Neural cell (in vitro differentiated cells): Measurements from ENCODE around the gene ULBP2. TPM values are rescaled to one million over a fixed set of nuclear protein-coding genes. Genes with fewer than 3 reads are reported as not detected.
A peak's percentile ranks its signal among the peaks of the same experiment; 100 is the strongest.
"Not testable (repeated sequence)": the region's sequence is repeated elsewhere in the genome, so short reads cannot be mapped to it uniquely, and the experiment has no call there.

Experiments
- H2AFZ ChIP-seq: fragments of 200-600, 300-800 bp; sonication (generic), shearing (Covaris generic); 2 replicates; pipeline ENCODE4 v1.6.0; 2014; ENCODE audit warnings: low read depth, mild to moderate bottlenecking, antibody characterized with exemption, low read length, moderate library complexity
- H3F3A ChIP-seq: fragments of 200-600 bp; shearing (Covaris generic); 2 replicates; pipeline ENCODE4 v1.6.1; 2016; ENCODE audit warnings: mild to moderate bottlenecking, moderate library complexity, mixed read lengths, antibody characterized with exemption, low read length; ENCODE audit not compliant: insufficient read depth, poor library complexity, severe bottlenecking
- H3K27ac ChIP-seq: fragments of 200-600, 300-800 bp; sonication (generic), shearing (Covaris generic); 2 replicates; pipeline ENCODE4 v1.5.1; 2014; ENCODE audit warnings: mild to moderate bottlenecking, low read length, moderate library complexity
- H3K27me3 ChIP-seq: fragments of 300-800, 200-600 bp; sonication (generic), shearing (Covaris generic); 2 replicates; pipeline ENCODE4 v1.6.0; 2014; ENCODE audit warnings: mild to moderate bottlenecking, low read depth, low read length, moderate library complexity; ENCODE audit not compliant: insufficient read depth
- H3K36me3 ChIP-seq: fragments of 300-800, 200-600 bp; sonication (generic), shearing (Covaris generic); 2 replicates; pipeline ENCODE4 v1.5.1; 2014; ENCODE audit warnings: mild to moderate bottlenecking, antibody characterized with exemption, low read length, moderate library complexity; ENCODE audit not compliant: insufficient read depth
- H3K4me2 ChIP-seq: fragments of 300-800, 200-600 bp; sonication (generic), shearing (Covaris generic); 2 replicates; pipeline ENCODE4 v1.6.0; 2014; ENCODE audit warnings: mild to moderate bottlenecking, low read length
- H3K4me3 ChIP-seq: fragments of 300-800, 200-600 bp; sonication (generic), shearing (Covaris generic); 2 replicates; pipeline ENCODE4 v1.5.1; 2014; ENCODE audit warnings: mild to moderate bottlenecking, low read length, moderate library complexity
- H3K79me2 ChIP-seq: fragments of 200-600 bp; shearing (Covaris generic); replicated peaks from 2 replicates; pipeline ENCODE4 v1.6.0; 2014; ENCODE audit warnings: mild to moderate bottlenecking, low read length, moderate library complexity; ENCODE audit not compliant: insufficient read depth
- H3K9ac ChIP-seq: fragments of 300-800, 200-600 bp; sonication (generic), shearing (Covaris generic); 2 replicates; pipeline ENCODE4 v1.6.1; 2016; ENCODE audit warnings: mild to moderate bottlenecking, low read length, mixed read lengths
- H3K9me2 ChIP-seq: fragments of 200-600 bp; shearing (Covaris generic); 2 replicates; pipeline ENCODE4 v1.6.1; 2016; ENCODE audit warnings: mild to moderate bottlenecking, low read length, mixed read lengths; ENCODE audit not compliant: insufficient read depth
- H3K9me3 ChIP-seq: fragments of 200-600, 300-800 bp; sonication (generic), shearing (Covaris generic); 2 replicates; pipeline ENCODE4 v1.6.1; 2016; ENCODE audit warnings: mild to moderate bottlenecking, mixed run types, low read length, moderate library complexity, mixed read lengths
- H4K20me1 ChIP-seq: fragments of 200-600 bp; shearing (Covaris generic); 2 replicates; pipeline ENCODE4 v1.6.1; 2016; ENCODE audit warnings: mild to moderate bottlenecking, mixed run types; ENCODE audit not compliant: insufficient read depth
- EP300 ChIP-seq: fragments of 450-650 bp; conservative IDR thresholded peaks from 2 replicates; pipeline ENCODE4 v1.6.1; 2014; ENCODE audit warnings: antibody characterized with exemption, mild to moderate bottlenecking, moderate library complexity; ENCODE audit not compliant: poor library complexity, severe bottlenecking
- EZH2 ChIP-seq: fragments of 200-600, 300-800 bp; shearing (Covaris generic), sonication (generic); IDR thresholded peaks from 2 replicates; pipeline ENCODE4 v1.6.1; 2014; ENCODE audit warnings: antibody characterized with exemption, low read length, borderline replicate concordance, mild to moderate bottlenecking; ENCODE audit not compliant: insufficient read depth, poor library complexity, severe bottlenecking
- MXI1 ChIP-seq: fragments of 450-650 bp; conservative IDR thresholded peaks from 2 replicates; pipeline ENCODE4 v1.6.1; 2014; ENCODE audit warnings: antibody characterized with exemption, mild to moderate bottlenecking; ENCODE audit not compliant: poor library complexity, severe bottlenecking
- POLR2AphosphoS5 ChIP-seq: IDR thresholded peaks from 2 replicates; pipeline ENCODE4 v1.6.1; 2012
- RAD21 ChIP-seq: fragments of 450-650 bp; conservative IDR thresholded peaks from 2 replicates; pipeline ENCODE4 v1.6.1; 2014; ENCODE audit warnings: antibody characterized with exemption, mild to moderate bottlenecking, moderate library complexity
- SMC3 ChIP-seq: fragments of 450-650 bp; conservative IDR thresholded peaks from 2 replicates; pipeline ENCODE4 v1.6.1; 2014; ENCODE audit warnings: antibody characterized with exemption, mild to moderate bottlenecking, moderate library complexity; ENCODE audit not compliant: poor library complexity
- TAF1 ChIP-seq: IDR thresholded peaks from 2 replicates; pipeline ENCODE4 v1.6.1; 2012; ENCODE audit warnings: low read depth
- polyA plus RNA-seq: library from polyadenylated mRNA; depleted of rRNA; stranded (reverse); fragments of >200 nt; gene quantifications from 2 replicates; pipeline ENCODE4 v1.2.3, GENCODE V29; 2014
- TF ChIP-seq, protein P1 (sequence below): fragments of 450-650 bp; IDR thresholded peaks from 2 replicates; pipeline ENCODE4 v1.5.1; 2014; ENCODE audit warnings: antibody characterized with exemption, mild to moderate bottlenecking, moderate library complexity; ENCODE audit not compliant: poor library complexity, severe bottlenecking
- TF ChIP-seq, protein P2 (sequence below): IDR thresholded peaks from 2 replicates; pipeline ENCODE4 v1.6.1; 2012; ENCODE audit warnings: borderline replicate concordance

The ULBP2 gene
- polyA plus RNA-seq, 1 donor from 2014 or later = 1.5 TPM

DNA sequence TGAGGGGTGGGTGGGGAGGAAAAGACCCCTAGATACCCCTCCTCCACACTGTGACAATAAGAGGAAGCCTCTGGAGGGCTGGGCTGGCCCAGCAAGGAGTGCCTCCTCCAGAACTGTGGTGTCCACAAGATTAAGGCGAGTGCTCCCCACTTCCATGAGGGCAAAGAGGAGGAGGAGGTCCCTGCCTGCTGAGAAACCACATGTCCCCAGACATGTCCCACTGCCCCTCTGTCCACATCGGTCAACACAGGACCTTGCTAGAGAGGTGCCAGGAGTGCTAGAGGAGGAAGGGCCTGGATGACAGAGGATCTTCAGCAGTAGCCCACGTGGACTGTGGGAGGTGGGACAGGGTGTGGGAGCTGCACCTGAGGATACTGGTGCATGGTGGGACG lies 22.0 kb upstream of the ULBP2 start:
- H3K27me3 ChIP-seq = peaks cover 53% of the 10 kb centered on the region
- H3F3A ChIP-seq = no peaks in the 10 kb centered on the region
- no peak overlapping the region for H3K4me2 ChIP-seq
- TF ChIP-seq EZH2 (no peak), RAD21 (no peak), POLR2AphosphoS5 (no peak), SMC3 (no peak), EP300 (no peak), MXI1 (no peak), TAF1 (no peak)
- TF ChIP-seq, protein P1, sequence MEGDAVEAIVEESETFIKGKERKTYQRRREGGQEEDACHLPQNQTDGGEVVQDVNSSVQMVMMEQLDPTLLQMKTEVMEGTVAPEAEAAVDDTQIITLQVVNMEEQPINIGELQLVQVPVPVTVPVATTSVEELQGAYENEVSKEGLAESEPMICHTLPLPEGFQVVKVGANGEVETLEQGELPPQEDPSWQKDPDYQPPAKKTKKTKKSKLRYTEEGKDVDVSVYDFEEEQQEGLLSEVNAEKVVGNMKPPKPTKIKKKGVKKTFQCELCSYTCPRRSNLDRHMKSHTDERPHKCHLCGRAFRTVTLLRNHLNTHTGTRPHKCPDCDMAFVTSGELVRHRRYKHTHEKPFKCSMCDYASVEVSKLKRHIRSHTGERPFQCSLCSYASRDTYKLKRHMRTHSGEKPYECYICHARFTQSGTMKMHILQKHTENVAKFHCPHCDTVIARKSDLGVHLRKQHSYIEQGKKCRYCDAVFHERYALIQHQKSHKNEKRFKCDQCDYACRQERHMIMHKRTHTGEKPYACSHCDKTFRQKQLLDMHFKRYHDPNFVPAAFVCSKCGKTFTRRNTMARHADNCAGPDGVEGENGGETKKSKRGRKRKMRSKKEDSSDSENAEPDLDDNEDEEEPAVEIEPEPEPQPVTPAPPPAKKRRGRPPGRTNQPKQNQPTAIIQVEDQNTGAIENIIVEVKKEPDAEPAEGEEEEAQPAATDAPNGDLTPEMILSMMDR = no peak
- TF ChIP-seq, protein P2, sequence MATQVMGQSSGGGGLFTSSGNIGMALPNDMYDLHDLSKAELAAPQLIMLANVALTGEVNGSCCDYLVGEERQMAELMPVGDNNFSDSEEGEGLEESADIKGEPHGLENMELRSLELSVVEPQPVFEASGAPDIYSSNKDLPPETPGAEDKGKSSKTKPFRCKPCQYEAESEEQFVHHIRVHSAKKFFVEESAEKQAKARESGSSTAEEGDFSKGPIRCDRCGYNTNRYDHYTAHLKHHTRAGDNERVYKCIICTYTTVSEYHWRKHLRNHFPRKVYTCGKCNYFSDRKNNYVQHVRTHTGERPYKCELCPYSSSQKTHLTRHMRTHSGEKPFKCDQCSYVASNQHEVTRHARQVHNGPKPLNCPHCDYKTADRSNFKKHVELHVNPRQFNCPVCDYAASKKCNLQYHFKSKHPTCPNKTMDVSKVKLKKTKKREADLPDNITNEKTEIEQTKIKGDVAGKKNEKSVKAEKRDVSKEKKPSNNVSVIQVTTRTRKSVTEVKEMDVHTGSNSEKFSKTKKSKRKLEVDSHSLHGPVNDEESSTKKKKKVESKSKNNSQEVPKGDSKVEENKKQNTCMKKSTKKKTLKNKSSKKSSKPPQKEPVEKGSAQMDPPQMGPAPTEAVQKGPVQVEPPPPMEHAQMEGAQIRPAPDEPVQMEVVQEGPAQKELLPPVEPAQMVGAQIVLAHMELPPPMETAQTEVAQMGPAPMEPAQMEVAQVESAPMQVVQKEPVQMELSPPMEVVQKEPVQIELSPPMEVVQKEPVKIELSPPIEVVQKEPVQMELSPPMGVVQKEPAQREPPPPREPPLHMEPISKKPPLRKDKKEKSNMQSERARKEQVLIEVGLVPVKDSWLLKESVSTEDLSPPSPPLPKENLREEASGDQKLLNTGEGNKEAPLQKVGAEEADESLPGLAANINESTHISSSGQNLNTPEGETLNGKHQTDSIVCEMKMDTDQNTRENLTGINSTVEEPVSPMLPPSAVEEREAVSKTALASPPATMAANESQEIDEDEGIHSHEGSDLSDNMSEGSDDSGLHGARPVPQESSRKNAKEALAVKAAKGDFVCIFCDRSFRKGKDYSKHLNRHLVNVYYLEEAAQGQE = no peak
- H3K4me3 ChIP-seq = no peak overlapping the region
- H3K79me2 ChIP-seq = no peaks in the 10 kb centered on the region
- no peaks in the 10 kb centered on the region for H4K20me1 ChIP-seq
- no peak overlapping the region for H3K9ac ChIP-seq
- no peak overlapping the region for H3K27ac ChIP-seq
- no peaks in the 10 kb centered on the region for H3K36me3 ChIP-seq
- no peak overlapping the region for H2AFZ ChIP-seq
- H3K9me2 ChIP-seq = no peaks in the 10 kb centered on the region
- H3K9me3 ChIP-seq = no peaks in the 10 kb centered on the region

DNA sequence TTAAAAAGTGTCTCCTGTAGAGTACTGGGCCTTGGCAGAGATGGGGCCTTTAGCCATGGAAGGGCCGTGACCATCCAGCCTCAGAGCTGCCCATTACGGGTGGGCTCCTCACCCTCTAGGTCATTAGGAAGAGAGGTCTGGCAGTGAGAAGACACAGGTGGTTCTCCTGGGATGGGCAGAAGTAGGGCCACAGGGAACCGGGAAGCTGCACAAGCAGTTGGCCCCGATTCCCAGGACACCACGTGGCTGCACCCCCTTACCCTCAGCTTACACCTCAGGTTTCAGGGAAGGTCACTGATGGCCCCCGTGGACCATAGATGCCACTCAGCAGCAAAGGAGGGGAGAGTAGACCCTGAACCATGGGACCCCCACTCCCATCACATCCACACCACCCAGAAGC lies 20.5 kb upstream of the ULBP2 start:
- Histone ChIP-seq H3F3A (no peaks in the 10 kb centered on the region), H2AFZ (no peak overlapping the region), H3K9me3 (peaks cover 1% of the 10 kb centered on the region), H3K9ac (no peak overlapping the region), H4K20me1 (no peaks in the 10 kb centered on the region), H3K27ac (no peak overlapping the region), H3K27me3 (peaks cover 68% of the 10 kb centered on the region), H3K79me2 (no peaks in the 10 kb centered on the region), H3K4me3 (no peak overlapping the region), H3K36me3 (no peaks in the 10 kb centered on the region), H3K4me2 (no peak overlapping the region), H3K9me2 (no peaks in the 10 kb centered on the region)
- TF ChIP-seq EP300 (no peak), TAF1 (no peak), SMC3 (no peak), RAD21 (no peak)
- TF ChIP-seq, protein P1 = no peak

DNA sequence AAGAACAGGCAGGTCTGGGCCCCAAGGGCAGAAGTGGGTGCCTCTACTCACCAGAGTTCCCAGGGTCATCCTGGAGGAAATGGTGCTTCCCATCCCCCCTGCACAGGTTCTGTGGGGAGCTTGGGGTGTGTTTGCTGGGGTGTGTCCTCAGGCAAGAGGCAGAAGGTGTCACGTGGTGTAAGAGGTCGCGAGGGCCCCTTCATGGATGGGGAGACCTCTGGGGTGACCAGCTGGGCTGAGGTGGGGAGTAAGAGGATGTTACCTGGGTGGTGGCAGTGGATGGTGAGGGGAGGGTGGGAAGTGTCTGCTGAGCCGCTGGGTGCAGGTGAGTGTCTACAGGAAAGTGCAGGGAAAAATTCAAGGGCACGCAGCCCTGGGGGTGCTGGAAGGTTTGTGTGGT lies 19.7 kb upstream of the ULBP2 start:
- not testable (repeated sequence) for H3K79me2 ChIP-seq, H3K27ac ChIP-seq, H3K9me2 ChIP-seq, H3K4me2 ChIP-seq, H3K9ac ChIP-seq, H3F3A ChIP-seq, H3K9me3 ChIP-seq, H4K20me1 ChIP-seq, H2AFZ ChIP-seq, H3K36me3 ChIP-seq
- Histone ChIP-seq H3K4me3 (peak overlapping the region; percentile 66), H3K27me3 (peaks cover 74% of the 10 kb centered on the region)
